HEK293 (cell line): ENCODE measurements around the gene CHID1.

Experiments
- ZNF747 ChIP-seq: fragments of 450-650 bp; formaldehyde crosslinking; IDR thresholded peaks from 2 replicates; pipeline ENCODE4 v1.5.1; 2016; ENCODE audit warnings: missing biosample characterization, missing genetic modification characterization
- TF ChIP-seq, protein P1 (sequence below): fragments of 450-650 bp; formaldehyde crosslinking; IDR thresholded peaks from 2 replicates; pipeline ENCODE4 v1.5.1; 2016; ENCODE audit warnings: missing biosample characterization, missing genetic modification characterization
- TF ChIP-seq, protein P2 (sequence below): fragments of 450-650 bp; formaldehyde crosslinking; IDR thresholded peaks from 2 replicates; pipeline ENCODE4 v1.5.1; 2016; ENCODE audit warnings: missing biosample characterization, missing genetic modification characterization

DNA sequence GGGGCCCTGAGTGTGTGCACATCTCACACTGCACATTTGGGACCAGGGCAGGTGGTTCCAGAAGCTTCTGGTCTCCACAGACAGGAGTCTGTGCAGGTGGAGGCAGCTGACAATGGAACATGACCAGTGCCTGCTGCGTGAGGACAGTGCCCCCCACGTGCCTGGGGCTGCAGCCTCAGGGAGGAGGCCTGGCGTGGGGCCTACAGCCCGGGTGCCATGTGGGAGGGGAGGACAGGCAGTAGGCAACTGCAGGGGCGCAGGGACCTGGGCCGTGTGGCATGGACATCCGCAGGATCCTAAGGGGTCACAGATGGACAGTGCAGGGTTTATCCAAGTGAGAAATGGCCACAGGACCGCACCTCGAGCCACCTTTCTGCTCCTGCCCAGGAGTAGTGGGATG is 39.1 kb downstream of the CHID1 start:
- TF ChIP-seq, protein P1, sequence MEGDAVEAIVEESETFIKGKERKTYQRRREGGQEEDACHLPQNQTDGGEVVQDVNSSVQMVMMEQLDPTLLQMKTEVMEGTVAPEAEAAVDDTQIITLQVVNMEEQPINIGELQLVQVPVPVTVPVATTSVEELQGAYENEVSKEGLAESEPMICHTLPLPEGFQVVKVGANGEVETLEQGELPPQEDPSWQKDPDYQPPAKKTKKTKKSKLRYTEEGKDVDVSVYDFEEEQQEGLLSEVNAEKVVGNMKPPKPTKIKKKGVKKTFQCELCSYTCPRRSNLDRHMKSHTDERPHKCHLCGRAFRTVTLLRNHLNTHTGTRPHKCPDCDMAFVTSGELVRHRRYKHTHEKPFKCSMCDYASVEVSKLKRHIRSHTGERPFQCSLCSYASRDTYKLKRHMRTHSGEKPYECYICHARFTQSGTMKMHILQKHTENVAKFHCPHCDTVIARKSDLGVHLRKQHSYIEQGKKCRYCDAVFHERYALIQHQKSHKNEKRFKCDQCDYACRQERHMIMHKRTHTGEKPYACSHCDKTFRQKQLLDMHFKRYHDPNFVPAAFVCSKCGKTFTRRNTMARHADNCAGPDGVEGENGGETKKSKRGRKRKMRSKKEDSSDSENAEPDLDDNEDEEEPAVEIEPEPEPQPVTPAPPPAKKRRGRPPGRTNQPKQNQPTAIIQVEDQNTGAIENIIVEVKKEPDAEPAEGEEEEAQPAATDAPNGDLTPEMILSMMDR = no peak
- TF ChIP-seq ZNF747 (tag by site-specific recombination) = no peak
- TF ChIP-seq, protein P2, sequence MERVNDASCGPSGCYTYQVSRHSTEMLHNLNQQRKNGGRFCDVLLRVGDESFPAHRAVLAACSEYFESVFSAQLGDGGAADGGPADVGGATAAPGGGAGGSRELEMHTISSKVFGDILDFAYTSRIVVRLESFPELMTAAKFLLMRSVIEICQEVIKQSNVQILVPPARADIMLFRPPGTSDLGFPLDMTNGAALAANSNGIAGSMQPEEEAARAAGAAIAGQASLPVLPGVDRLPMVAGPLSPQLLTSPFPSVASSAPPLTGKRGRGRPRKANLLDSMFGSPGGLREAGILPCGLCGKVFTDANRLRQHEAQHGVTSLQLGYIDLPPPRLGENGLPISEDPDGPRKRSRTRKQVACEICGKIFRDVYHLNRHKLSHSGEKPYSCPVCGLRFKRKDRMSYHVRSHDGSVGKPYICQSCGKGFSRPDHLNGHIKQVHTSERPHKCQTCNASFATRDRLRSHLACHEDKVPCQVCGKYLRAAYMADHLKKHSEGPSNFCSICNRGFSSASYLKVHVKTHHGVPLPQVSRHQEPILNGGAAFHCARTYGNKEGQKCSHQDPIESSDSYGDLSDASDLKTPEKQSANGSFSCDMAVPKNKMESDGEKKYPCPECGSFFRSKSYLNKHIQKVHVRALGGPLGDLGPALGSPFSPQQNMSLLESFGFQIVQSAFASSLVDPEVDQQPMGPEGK = no peak
